HG02571 (cell line): Measurements from ENCODE around the gene CDH15.

Experiments
- ATAC-seq: cut with Tn5 transposase; IDR thresholded peaks from one replicate; pipeline ENCODE4 v1.9.1; 2021; ENCODE audit warnings: mild to moderate bottlenecking, moderate library complexity; ENCODE audit not compliant: unreplicated experiment

The CDH15 gene

DNA sequence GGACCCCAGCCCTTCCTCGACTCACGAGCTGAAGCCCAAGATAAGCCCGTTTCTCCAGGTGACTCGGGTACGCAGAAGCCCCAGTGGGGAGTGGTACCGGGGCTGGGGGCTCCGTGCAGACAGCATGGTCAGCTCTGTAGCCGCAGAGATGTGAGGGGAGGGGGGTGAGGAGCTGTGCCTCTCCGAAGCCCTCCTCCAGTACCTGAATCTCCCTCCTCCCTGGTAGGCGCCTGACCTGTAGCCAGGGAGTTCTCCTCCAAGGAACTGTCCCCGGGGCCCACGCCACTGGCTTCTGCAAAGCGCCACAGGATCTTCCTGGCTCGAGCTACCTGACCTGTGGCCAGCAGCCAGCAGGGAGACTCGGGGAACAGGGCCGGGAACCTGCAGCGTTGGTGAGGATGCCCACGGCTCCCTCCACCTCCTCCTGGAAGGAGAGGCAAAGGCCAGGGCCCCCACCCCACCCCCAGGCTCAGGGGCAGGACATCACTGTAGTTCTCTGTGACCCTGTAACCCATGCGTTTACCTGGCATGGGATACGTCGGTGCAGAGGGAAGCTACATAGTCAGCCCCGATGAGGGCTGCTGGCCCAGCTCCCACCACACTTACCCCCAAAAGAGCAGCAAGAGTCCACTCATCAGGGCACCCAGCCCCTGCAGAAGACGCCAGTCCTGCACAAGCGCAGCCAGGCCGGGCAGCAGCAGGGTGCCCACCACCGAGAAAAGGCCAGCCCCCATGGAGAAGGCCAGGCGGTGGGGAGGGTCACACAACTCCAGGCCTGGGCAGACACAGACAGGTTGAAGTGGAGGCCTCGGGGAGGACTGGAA lies 27.1 kb downstream of the CDH15 start:
- ATAC-seq, result no peak

- ATAC-seq, result no peak
Observed at GRCh38 chr16:89199241-89200123, 27.9 kb downstream of the CDH15 start.

GRCh38 chr16:89200124-89200849 lies 28.7 kb downstream of the CDH15 start, which contains the start of gene SLC22A31:
Gene SLC22A31, minus strand, starts transcription at chr16:89200537. Its CDS starts 36 bp downstream, at chr16:89200501.
- ATAC-seq, result no peak

DNA sequence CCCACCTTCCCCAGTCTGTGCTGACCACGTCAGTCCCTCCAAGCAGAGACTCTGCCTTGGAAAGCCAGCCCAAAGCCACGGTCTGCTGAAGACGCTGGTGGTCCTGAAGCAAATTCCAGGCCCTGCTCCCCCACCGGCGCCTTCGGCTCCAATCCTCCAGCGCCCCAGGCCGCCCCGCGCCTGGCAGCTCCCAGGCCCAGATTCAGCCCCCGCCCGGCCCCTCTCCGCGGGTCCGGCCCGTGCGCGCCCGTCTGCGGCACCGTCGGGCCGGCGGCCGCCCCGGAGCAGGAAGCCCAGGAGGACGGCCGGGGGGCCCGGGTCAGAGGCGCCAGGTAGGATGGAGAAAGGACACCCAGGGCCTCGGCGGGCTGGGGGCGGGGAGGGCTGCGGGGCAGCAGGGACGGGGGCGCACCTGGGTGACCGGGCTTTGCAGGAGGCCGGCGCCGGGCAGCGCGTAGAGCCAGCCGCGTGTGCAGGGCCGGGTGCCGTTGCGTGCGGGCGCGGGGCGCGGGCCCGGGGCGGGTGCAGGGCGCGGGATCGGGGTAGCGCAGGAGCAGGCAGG lies 29.4 kb downstream of the CDH15 start:
- ATAC-seq, result no peak

DNA sequence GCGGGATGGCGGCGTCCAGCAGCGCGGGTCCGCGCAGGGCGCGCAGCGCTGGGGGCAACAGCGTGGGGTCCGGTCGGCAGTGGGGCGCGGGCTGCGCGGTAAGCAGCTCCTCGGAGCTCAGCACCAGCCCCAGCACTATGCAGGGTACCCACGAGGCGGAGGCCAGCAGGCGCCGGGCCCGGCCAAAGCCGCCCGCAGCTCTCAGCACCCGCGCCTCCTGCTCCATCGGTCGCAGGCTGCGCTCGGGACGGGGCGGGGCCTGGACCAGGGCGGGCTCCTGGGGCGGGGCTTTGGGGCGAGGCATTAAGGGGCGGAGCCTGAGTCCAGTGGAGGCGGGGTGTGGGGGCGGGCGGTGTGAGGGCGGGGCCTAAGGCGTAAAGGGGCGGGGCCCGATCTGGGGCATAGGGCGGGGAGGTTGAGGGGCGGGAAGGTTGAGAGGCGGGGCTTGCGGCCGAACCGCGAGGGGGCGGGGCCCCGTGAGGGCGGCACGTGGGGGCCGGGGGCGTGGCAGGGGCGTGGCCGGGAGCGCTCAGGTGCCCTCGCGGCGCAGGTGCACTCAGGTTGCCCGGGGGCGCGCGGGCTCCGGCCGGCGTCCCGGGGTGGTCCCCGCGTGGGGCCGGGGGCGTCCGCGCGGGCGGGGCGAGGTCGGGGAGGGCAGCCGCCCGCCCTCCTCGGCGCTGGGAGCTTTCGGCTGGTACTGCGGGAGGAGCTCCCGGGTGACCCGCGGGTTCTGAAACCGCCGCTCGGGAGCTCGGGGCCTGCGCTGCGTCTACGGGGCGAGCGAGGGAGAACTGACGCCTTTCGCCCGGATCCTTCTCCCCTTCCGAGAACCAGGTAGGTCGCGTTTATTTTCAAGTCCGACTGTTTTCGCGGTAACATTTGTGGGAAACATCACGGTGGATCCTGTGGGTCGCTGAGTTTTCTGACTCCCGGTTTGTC lies 30.2 kb downstream of the CDH15 start:
- no peak for ATAC-seq

- ATAC-seq, result no peak
Observed at GRCh38 chr16:89202422-89203215, 31.1 kb downstream of the CDH15 start.

DNA sequence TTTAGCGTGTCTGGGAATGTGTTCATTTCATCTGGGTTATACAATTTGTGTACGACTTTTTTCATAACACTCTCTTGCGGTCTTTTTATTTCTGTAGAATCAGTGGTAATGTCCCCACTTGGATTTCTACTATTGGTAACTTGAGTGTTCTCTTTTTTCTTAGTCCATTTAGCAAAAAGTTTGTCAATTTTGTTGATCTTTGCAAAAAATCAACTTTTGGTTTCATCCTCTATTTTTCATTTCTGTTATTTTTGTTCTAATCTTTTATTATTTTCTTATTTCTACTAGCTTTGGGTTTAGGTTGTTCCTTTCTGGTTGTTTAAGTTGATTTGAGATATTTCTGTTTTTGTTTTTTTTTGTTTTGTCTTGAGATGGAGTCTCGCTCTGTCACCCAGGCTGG lies 36.4 kb downstream of the CDH15 start:
- ATAC-seq, result no peak

DNA sequence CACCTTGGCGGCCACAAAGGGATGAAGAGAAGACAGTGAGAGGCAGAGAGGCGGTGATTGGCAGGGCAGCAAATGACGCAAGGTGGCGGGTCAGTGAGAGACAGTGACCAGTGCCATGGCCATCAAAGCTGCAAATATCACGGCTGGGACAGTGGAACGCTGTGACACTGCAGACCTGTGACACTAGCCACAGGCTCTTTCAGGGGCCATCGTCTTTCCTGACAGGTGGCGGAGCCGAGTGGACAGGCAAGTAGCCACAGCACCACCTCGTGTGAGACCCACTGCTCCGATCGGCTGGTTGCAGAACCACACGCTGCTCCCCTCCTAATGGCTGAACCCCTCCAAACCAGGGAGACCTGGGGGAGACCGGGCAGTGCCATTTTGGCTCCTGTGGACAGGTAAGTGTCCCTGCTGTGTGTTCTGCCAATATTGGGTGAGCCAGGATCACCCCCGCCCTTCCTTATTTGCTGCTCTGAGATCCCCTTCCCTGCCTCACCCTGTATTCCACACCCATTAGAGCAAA lies 38.0 kb downstream of the CDH15 start:
- no peak for ATAC-seq

DNA sequence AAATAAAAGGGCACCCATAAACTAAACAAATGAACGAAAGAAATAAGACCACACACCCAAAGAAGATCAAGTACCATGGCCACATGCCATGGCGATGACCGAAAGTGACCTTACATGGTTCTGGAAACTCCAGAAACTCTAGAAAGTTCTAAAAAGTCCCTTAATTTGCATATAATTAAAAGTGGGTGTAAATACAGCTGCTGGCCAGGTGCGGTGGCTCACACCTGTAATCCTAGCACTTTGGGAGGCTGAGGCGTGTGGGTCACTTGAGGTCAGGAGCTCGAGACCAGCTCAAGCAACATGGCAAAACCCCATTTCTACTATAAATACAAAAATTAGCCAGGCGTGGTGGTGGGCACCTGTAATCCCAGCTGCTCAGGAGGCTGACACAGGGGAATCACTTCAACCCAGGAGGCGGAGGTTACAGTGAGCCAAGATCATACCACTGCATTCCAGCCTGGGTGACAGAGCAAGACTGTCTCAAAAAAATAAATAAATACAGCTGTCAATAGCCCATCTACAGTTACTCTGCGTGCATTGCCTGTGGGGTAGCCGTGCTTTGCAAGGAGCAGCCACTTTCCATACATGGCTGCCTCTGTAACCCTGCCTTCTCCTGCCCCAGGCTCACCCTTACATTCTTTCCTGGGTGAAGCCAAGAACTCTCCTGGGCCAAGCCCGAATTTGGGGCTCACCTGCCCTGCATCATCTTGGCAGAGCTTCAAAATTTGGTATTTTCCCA lies 38.8 kb downstream of the CDH15 start:
- ATAC-seq, result no peak

GRCh38 chr16:89210904-89211515 lies 39.5 kb downstream of the CDH15 start:
- no peak for ATAC-seq

DNA sequence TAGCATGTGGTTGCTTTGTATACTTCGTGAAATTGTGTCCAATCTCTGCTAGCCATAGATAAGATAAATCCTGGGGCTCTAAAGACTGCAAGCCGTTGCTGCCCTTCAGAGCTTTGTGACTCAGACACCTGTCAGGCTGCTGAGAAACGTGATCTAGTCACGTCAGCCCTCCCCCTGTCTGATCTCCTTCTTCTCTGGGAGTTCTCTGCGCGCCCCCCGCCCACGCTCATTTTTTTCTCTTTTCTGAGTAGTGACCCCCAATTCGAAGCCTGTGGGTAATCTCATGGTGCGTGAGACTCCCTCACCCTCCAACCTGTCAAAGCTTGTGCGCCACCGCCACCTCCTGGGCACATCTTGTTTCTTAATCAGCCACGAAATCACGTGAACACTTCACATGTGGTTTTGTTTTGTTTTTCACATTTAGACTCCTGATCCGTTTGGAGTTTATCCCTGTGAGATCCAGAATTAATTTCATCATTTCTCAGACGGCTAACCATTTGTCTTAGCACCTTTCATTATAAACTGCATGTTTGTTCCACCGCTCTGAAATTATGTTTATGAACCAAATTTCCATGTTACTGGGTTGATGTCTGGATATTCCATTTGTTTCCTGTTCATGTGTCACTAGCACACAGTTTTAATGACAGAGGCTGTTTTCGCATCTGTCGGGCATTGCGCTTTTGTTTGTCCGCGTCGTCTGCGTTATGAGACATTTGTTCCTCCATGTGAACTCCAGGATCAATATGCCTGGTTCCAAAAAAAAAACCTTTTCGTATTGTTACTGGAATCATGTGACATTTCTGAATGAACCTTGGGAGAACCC lies 45.0 kb downstream of the CDH15 start:
- no peak for ATAC-seq

DNA sequence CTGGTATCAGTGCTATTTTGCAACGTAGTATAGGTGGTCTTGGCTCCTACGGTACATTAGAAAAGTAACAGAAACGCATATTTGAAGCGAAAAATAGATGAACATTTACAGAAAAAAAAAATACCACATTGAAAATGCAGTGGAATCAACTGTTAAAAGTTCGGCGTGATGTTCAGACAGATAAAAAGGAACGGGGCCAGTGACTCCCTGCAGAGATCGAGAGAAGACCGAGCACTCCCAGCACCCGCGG lies 45.5 kb downstream of the CDH15 start:
- ATAC-seq, result no peak

GRCh38 chr16:89217388-89218191 lies 46.0 kb downstream of the CDH15 start, which contains the start of gene ZNF778:
Gene ZNF778, plus strand, starts transcription at chr16:89217703. Its CDS starts 3,425 bp downstream, at chr16:89221128.
- peak; percentile 87 for ATAC-seq

GRCh38 chr16:89219365-89219764 lies 47.8 kb downstream of the CDH15 start:
- ATAC-seq, result no peak

DNA sequence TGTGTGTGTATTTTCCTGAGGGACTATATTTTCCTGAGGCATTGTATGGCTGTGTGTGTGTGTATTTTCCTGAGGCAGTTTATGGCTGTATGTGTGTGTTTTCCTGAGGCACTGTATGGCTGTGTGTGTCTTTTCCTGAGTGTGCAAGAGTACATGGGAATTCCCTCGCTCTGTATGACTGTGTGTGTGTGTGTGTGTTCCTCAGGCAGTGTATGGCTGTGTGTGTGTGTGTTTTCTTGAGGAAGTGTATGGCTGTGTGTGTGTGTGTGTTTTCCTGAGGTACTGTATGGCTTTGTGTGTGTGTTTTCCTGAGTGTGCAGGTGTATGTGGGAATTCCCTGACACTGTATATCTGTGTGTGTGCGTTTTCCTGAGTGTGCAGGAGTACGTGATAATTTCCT lies 50.1 kb downstream of the CDH15 start:
- ATAC-seq, result no peak

DNA sequence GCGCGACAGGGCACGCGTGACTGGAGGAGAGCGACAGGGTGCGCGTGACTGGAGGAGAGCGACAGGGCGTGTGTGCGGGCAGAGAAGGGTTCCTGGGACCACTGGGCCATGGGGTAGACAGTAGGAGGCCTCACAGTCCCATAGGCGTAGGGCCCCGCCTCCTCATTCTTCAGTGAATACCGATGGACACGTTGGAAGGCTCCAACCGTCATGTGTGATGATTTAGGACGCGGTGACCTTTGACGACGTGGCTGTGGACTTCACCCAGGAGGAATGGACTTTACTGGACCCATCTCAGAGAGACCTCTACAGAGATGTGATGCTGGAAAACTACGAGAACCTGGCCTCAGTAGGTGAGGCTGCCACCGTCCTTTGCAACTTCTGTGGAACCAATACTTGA lies 51.4 kb downstream of the CDH15 start:
- no peak for ATAC-seq
